GM18519 (cell line): ENCODE data around the gene MXRA7.
"Not testable (repeated sequence)": the region's sequence is repeated elsewhere in the genome, so short reads cannot be mapped to it uniquely, and the experiment has no call there.

Experiments used
- ATAC-seq: cut with Tn5 transposase; IDR thresholded peaks from one replicate; pipeline ENCODE4 v1.9.1; 2021; ENCODE audit warnings: mild to moderate bottlenecking, moderate library complexity; ENCODE audit not compliant: unreplicated experiment, low FRiP score

Gene MXRA7

DNA sequence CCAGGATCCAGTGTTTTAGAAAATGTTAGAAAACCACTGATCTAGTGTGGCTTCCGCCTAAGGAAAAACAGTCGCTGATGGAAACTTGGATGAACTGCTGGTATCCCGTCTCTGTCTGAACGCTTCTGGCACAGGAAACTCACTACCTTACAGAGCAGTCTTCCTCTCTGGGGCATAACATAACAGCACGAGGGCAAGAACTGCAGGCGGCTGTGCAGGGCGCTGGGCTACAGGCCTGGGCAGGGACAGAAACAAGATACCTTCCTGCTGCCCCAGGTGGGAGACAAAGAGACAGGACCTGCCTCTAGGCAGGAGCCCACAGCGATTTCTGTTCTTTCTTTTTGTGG lies 10.5 kb downstream of the MXRA7 start:
- ATAC-seq: no peak

DNA sequence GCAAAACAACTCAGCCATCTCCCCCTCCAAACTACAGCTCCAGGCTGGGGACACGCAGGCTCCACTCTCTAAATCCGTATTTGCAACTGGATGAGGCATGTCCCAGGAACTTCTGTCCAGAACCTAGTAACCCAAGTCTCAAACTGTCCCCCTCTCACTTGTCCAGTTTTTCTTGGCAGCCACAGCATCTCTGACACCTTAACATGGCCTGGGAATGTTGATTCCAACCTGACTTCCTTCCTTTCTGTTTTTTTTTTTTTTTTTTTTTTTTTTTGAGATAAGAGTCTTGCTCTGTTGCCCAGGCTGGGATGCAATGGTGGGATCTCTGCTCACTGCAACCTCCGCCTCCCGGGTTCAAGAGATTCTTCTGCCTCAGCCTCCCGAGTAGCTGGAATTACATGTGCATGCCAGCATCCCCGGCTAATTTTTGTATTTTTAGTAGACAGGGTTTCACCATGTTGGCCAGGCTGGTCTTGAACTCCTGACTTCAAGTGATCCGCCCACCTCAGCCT lies 12.2 kb downstream of the MXRA7 start:
- ATAC-seq: not testable (repeated sequence)

DNA sequence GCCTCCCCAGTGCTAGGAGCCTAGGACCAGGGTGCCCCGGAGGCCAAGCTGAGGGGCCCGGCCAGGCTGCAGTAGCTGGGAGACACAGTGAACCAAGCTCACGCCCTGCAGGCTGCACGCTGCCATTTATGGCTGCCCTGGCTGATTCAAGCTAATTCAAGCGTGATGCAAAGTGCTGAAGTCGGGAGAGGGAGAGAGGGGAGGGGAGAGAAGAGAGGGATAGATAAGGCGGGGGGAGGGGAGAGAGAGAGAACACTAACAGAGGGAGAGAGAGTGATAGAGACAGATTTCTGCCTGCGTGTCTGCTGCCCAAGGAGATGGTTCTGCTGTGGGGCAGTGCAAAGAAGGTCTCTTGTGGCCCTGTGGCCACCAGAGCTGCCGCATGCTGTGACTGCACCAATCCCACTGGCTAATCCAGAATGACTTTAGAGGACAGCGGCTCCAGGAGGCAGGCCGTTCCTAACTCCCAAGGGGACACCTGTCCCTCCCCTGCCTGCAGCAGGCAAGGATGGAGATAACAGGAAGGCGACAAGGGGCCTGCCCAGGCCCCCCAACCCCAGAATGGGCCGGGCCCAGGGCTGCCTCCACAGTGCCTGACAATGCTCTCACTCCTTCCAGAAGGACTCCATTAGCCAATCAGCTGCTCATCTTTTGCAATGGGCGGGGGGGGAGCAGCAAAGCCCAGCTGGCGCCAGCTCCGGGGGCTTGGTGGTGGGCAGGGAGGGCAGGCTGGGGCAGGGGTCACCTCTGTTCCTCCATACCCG lies 12.9 kb downstream of the MXRA7 start:
- no peak for ATAC-seq

DNA sequence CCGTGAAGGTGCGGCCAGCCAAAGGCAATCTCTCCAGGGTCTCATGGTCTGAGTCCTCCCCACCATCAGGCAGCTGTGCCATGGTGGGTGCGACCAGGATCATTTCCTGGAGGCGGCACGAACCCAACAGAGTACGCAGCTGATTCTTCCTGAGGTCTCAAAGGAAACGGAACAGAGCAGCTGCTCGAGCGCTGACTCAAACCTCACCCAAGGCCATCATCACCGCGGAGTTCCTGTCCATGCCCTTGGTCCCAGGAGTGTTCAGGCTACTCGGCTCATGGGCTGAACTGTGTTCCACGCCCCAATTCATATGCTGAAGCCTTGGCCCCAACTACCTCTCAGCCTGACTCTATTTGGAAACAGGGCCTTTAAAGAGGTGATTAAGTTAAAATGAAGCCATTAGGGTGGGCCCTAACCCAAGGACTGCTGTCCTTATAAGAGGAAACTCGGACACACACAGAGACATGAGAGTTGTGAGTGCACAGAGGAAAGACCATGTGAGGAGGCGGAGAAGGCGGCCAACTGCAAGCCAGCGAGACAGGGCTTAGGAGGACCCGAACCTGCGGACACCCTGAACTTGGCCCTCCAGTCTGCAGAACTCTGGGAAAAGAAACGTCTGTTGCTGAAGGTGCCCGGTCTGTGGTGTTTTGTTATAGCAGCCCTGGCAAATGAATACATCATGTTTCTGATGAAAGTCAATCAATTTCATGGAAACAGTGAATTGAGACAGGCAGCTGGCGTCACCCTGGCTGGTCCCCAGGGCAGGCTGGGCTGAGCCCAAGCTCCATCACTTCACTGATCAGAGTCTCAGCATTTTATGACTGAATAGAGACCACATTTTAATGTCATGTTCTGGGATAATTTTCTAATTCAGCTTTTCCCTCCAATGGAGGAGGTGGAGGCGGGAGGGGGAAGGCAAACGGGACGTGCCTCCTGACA lies 13.7 kb downstream of the MXRA7 start:
- no peak for ATAC-seq

DNA sequence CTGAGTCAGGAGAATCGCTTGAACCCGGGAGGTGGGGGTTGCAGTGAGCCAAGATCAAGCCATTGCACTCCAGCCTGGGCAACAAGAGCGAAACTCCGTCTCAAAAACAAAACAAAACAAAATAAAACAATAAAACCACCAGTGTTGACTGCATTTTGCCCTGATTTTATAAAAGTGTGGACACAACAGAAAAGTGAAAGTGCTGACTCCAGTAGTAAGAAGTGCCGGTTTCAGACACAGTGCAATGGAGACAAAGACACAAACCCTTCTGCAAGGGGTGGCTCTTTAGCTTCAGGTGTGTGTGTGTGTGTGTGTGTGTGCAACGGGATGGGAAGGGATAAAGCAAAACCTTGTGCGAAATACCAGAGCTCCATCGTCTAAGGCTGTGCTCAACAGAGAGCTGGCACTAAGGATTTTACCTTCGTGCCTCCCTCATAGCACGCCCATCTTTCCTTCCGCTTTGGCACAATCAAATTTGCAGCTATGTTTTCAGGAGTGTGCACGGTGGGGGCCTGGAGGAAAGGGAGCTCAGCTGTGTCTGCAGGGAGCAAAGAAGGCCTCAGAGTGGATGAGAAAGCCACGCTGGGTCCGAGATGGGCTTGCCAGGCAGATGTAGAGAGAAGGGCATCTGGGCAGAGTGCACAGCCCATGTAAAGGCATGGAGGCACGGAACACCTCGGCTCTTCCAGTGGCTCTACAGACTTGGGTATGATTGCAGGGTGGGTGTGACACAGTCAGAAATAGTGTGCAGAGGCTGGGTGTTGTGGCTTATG lies 15.5 kb downstream of the MXRA7 start:
- ATAC-seq: no peak

DNA sequence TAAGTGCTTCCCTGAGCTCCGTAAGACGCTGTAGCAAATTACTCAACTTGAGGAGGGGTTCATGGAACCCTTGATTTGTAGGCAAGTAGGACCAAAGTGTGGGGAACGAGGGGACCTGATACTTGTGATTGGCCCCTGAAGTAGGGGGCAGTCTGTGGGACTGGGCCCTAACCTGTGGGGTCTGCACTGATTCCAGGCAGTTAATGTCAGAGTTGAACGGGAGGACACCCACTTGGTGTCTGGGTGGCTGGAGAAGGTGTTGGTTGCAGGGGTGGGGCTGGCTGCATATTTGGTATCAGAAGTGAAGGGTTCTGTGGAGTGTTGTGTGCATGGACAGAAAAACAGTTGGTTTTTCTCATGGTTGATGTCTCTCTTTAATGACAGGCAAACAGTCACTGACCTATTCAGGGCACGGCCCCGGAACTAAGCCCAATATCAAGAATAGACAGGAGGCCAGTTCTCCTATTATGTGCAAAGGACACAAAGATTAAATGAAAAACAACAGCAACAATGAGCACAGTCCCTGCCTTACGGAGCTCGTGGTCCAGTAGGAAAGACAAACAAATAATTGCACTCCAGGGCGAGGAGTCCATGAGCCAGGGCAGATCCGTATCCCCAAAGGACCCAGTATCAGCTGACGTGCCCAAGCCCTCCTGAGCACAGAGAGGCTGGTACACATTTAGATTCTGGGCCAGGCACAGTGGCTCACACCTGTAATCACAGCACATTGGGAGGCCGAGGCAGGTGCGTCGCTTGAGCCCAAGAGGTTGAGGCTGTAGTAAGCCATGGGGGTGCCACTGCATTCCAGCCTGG lies 19.2 kb downstream of the MXRA7 start:
- no peak for ATAC-seq

DNA sequence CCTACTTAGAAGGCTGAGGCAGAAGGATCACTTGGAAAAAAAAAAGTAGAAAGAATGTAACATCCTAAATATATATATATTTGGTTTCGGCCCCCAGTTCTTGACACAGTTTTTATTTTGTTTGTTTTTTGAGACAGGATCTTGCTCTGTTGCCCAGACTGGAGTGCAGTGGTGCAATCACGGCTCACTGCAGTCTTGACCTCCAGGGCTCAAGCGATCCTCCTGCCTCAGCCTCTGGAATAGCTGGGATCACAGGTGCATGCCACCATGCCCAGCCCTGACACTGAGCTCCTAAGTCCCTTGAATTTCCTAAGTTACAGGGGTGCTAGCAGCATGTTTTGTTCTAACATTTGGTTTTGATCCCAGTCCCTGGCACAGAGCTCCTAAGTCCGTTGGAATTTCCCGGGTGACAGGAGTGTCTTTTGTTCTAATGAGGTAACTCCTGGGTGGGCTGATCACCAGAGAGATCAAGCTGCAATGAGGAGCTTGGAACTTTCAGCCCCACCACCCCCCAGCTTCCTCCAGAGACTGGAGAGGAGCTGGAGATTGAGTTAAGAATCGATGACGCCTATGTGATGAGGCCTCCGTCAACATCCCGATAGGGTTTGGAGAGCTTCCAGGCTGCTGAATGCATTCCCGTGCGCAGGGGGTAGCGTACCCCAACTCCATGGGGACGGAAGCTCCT lies 20.0 kb downstream of the MXRA7 start:
- ATAC-seq: no peak

DNA sequence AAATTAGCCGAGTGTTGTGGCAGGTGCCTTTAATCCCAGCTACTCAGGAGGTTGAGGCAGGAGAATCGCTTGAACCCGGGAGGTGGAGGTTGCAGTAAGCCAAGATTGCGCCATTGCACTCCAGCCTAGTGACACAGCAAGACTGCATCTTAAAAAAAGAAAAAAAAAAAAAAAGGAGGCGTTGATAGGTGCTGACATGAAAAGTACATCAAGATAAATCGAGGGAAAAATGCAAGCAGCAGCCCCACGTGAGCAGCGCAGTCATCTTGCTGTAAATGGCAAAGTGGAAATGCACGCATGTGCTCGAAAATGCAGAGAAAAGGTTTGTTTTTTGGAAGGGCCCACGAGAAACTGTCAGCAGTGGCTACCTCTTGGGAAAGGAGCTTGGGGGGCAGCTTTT lies 20.9 kb downstream of the MXRA7 start:
- ATAC-seq: no peak

DNA sequence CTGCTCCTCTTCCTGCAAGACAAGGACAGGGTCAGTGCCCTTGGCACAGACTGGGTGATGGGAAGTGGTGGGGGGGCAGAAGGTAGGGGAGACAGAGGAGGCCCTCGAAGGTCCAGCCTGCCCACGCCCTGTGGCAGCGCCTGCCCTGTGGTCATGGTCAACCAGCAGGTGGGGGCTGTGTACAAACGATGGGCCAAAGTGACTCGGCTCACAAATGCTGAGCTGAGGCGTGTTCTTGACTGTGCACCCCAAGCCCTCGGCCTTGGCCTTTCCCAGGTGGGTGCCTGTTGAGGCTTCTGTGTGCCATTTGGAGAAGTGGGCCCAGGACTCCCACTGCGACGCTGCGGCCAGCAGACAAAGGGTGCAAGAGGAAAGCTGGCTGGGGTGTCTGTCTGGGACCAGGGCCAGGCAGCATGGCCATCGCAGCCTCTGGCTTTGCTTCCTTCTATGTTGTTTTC lies 22.6 kb downstream of the MXRA7 start:
- ATAC-seq: no peak

DNA sequence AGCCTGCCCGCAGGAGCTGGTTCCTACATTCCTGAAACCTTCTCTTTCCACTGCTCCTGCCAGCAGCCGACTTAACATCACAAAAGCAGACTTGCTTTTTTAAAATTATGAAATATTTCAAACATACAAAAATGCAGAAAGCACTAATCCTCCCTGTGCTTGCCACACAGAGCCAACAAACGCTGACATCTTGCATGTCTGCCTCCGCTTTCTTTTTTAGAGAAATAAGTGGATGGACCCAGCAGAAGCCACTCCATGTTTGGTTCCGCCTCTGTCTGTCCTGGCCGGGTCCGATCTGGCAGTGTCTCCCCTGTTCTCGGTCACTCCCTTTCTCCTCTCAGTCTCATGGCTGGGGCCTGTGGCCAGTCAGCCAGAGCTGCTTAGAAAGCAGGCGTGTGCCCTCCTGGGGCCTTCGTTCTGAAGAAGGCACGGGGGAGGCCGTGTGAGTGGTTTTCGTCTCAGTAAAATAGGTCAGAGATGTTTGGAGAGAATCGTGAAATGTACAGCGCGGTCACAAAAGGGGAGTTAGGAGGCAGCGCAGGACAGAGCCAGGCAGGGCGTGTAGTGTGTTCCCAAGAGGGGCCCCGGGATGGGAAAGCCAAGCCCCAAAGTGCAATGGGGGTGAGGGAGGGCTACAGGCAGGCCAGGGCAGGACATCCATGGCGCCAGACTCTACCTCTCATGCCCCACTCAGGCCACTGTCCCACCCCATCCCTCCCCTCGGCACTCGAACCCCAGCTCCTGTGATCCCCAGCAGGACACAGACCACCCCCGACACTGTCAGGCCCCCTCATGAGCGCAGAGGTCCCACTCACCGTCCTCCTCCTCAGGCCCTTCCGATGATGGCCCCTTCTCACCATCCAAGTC lies 23.2 kb downstream of the MXRA7 start:
- no peak for ATAC-seq

DNA sequence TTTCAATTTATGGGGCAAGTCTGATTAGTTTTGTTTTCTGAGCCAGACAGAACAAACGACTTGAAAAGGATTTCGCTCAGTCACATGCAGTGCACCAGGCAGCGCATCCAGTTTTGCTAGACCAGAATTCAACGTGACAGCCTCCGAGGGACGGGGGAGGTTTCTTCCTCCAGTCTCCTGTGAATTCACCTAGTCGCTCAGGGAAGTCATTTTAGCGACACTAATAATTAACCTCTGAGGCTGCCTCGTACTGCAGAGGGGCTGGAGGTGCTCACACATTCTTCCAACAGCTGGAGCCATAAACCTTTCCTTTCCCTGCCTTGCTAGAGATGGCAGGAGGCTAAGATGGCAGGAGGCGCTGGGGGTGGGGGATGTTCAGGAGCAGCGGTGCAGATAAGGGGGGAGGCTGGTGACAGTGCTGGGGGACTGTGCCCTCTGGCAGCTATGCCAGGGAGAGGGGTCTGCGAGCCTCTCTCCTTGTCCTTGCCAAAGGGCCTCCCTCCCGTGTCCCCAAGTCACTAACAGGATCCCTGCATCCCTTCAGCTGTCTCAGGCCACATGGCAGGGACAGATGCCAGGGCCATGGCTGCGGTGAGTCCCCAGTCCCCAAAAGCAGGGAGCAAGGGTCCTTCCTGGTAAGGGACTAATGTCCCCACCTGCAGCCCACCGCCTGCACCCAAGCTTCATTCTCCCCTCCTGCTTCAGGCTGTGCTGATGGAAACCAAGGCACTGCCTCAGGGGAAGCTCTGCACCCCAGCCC lies 24.0 kb downstream of the MXRA7 start:
- no peak for ATAC-seq

DNA sequence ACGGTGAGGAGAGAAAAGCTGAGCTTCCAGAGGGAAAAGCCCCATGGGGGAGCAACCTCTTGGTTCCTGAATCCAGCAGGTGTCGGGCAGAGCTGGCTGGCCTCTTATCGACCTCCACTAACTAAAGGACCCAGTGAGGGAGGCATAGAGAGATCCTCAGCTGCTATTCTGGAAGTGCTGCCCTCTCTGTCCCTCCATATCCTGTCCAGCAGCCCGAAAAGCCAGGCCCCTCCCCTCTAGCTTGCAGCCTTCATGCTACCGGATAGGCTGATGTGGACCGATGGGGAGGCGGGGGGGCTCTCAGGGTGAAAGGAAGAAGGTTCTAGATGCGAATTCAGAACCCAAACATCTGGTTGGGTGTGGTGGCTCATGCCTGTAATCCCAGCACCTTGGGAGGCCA lies 24.9 kb downstream of the MXRA7 start:
- no peak for ATAC-seq

DNA sequence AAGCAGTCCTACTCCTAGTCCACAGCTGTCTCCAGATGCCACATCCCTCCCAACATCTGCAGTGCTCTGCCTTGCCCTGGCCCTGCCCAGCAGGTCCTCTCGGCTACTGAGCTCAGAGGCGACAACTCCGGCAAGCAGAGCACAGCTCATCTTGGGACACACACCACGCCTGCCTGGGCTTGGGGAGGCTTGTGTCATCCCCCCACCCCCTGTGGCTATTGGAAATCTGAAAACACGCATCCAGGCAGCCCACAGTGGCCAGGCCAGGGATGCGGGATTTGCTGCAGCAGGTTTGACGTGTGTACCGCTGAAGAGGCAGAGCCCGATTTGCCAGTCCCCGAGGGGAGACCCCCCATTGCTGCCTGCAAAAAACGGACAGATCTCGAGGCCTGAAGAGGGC lies 25.4 kb downstream of the MXRA7 start:
- no peak for ATAC-seq

DNA sequence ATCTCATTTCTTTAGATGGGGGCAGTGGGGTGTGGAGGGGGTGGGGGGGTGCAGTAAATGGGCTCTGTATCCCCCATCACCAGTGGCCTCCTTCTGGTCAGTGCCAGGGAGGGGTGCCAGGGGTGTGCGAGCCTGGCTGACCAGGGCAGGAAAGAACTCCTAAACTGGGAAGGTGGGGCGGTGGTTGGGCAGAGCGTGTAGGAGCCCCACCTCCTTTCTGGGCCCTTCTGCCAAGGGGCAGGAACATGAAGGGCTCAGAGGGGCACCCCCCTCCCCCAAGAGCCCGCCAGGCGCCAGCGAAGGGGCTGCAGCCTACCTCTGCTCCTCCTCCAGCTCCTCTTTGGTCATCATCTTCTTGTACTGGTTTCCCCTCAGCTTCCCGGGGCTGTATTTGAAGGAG lies 26.0 kb downstream of the MXRA7 start:
- no peak for ATAC-seq

DNA sequence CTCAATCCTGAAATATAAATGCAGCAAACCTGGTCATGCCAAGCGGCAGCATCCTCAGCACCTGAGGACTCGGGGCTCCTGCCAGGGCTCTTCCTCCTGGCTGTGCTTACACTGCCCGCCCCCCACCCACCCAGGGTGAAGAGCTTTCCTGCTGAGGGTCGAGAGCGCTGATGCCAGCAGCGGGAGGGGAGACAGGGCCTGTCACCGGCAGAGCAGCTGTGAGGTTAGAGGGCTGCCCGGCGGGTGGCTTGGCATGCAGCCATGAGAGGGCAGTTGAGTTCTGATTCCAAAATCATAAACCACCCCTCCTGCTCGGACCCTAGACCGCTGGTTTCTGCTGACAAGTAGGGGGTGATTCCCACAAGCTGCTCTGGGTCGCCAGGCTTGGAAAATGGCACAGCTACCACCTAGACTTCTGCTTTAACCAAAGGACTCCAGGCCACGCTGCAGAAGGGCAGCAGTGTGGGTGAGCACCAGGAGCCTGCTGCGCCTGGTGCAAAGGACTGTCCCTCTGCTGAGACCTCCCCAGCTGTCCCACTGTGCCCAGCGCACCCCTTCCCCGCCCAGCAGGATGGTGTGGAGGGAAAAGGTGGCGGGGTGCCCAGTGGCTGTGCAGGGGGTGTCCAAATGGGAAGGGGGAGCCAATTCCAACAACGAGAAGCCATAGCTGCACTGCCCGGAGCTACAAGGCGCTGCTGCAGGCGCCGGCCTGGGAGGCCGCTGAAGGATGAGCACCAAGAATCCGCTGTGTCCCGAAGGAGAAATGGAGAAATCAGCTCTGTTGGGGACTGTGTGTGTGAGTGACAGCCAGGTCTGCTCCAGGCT lies 26.6 kb downstream of the MXRA7 start:
- ATAC-seq: no peak

DNA sequence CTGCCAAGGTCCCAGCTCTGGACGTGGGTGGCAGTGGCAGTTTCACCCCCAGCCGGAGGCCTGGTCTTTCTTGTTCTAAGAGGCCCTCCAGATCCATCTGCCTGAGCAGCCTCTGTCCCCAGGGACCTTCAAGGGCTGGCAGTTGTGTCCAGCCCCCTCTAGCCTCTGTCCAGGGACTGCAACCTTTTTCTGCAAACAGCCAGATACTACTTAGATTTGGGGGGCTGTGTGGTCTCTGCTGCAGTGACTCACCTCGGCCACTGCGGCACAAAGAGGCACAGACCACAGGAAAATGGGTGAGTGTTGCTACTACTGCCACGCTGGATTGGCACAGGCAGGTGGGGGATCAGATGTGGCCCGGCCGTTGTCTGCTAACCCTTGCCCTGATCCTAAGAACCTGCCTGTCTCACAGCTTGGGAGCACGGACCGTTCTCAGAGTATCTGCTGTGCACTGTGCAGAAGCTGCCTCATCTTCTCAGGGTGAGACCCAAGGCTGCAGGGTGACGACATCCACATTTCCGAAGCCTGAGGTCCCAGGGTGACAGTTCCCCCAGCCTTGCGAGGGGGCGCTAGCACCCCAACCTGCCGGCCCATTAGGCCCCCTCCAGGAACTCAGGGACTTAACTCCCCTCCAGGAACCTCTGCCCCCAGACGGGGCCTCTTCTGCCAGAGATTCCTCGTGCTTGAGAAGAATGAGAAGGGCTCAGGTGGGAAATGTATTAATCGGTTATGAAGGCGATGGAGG lies 27.6 kb downstream of the MXRA7 start:
- ATAC-seq: no peak
